Immature natural killer cell (primary cell): ENCODE data around the gene ACSS1. TPM values are rescaled to one million over a fixed set of nuclear protein-coding genes. Genes with fewer than 3 reads are reported as not detected.

Experiments used
- DNase-seq, 3 donors: peaks; one replicate each; pipeline ENCODE4 v3.0.0; 2022; ENCODE audit warnings: mixed read lengths in 1 of 3
- H3K27ac Mint-ChIP-seq, 6 donors: one replicate each; pipeline ENCODE4 v1.8.0; 2020; ENCODE audit warnings: mixed read lengths in 6 of 6, mild to moderate bottlenecking in 5 of 6, inconsistent platforms in 4 of 6, moderate library complexity in 3 of 6
- H3K27me3 Mint-ChIP-seq, 3 donors: one replicate each; pipeline ENCODE4 v1.8.0; 2020 to 2021; ENCODE audit warnings: low read depth in 3 of 3, mild to moderate bottlenecking in 3 of 3, mixed read lengths in 3 of 3, moderate library complexity in 3 of 3, inconsistent platforms in 1 of 3
- H3K36me3 Mint-ChIP-seq, 3 donors: one replicate each; pipeline ENCODE4 v1.8.0; 2020; ENCODE audit warnings: mixed read lengths in 3 of 3, inconsistent platforms in 2 of 3, mild to moderate bottlenecking in 2 of 3
- H3K4me1 Mint-ChIP-seq, 2 donors: one replicate each; pipeline ENCODE4 v1.8.0; 2020; ENCODE audit warnings: inconsistent platforms in 2 of 2, mild to moderate bottlenecking in 2 of 2, mixed read lengths in 2 of 2, moderate library complexity in 1 of 2
- H3K4me3 Mint-ChIP-seq, 5 donors: one replicate each; pipeline ENCODE4 v1.8.0; 2020; ENCODE audit warnings: mild to moderate bottlenecking in 5 of 5, mixed read lengths in 5 of 5, inconsistent platforms in 3 of 5, moderate library complexity in 3 of 5
- H3K9me3 Mint-ChIP-seq, 6 donors: one replicate each; pipeline ENCODE4 v1.8.0; 2020; ENCODE audit warnings: mild to moderate bottlenecking in 6 of 6, mixed read lengths in 6 of 6, inconsistent platforms in 4 of 6, moderate library complexity in 3 of 6
- polyA plus RNA-seq, 3 donors: library from polyadenylated mRNA; unstranded; fragments of 300-500 nt; fragmentation: Illumina TruSeq; gene quantifications; one replicate each; pipeline ENCODE4 v1.2.3, GENCODE V29; 2021

Gene ACSS1
- polyA plus RNA-seq, 3 donors from 2014 or later, result 66.6 to 85.2 (median 83.7) TPM

GRCh38 chr20:25043499-25044260 is 14.3 kb downstream of the ACSS1 start:
- Mint-ChIP-seq H3K9me3 (no peaks in the 10 kb centered on the region), H3K4me1 (peaks cover 41 to 43% of the 10 kb centered on the region in 2 donors), H3K27ac (peak overlapping the region; percentile 87 to 98 (median 96)), H3K27me3 (peaks cover 0 to 4% (median 0%) of the 10 kb centered on the region in 3 donors), H3K4me3 (peak overlapping the region in 1 of 5 donors; percentile 57), H3K36me3 (no peaks in the 10 kb centered on the region)
- no peak for DNase-seq

GRCh38 chr20:25042531-25043498 is 15.1 kb downstream of the ACSS1 start:
- Mint-ChIP-seq H3K4me3 (peak overlapping the region; percentile 47 to 77 (median 63)), H3K27ac (peak overlapping the region; percentile 87 to 98 (median 96)), H3K9me3 (no peaks in the 10 kb centered on the region), H3K4me1 (peaks cover 47 to 49% of the 10 kb centered on the region in 2 donors), H3K36me3 (no peaks in the 10 kb centered on the region), H3K27me3 (peaks cover 0 to 4% (median 0%) of the 10 kb centered on the region in 3 donors)
- DNase-seq, result peak; percentile 70 to 76 (median 74)

DNA sequence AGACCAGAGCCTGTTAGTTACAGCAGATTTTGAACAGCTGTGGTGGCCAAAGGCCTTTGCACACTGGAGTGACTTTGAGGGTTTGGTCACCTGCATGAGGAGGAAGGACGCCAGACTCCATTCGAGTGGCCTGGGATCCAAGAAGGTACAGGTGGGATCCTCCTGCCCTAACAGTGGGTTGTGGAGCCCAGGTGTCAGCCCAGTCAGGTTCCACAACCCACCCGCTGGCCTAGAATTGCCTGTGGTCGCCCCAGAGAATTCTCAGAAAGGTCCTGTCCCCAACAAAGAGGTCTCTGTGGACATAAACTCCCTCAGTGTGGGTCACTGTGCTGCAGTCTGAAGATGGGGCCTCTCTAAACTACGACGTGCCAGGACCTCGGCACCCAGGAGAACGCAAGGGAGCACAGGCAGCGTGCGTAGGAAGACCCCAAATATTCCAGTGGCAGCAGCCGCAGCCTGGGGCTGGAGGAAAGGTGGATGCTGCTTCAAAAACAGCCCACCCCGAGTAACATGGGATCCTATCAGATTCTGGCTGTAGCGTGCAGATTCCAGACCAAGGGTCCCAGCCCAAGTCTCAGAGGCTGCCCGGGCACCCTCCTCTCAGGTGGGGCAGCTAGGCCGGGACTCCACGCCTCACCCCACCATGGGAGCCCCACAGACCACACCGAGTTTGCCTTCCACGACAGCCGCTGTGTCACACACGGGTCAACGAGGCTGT is 16.0 kb downstream of the ACSS1 start:
- Mint-ChIP-seq H3K4me3 (peak overlapping the region in 4 of 5 donors; percentile 13 to 59 (median 52)), H3K9me3 (no peaks in the 10 kb centered on the region), H3K4me1 (peaks cover 56 to 57% of the 10 kb centered on the region in 2 donors), H3K27ac (peak overlapping the region; percentile 87 to 98 (median 96)), H3K36me3 (no peaks in the 10 kb centered on the region), H3K27me3 (peaks cover 0 to 2% (median 0%) of the 10 kb centered on the region in 3 donors)
- DNase-seq, result no peak

DNA sequence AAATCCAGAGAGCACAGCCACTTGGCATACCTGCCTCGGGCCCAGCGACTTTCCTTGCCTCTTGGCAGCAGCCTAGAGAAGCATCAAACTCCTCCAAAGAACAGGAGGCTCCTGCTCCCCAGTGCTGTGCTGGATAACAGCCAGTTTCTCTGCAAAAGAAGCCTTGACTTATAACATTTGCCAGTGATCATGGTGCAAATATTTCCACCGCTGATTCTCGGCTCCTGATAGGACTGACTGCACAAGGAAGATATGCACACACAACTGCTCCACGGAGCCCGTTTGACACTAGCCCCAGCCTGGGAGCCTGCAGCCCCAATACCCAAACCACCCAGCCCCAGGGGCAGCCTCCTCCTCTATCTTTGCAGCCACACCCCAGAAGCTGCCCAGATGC is 17.5 kb downstream of the ACSS1 start:
- no peaks in the 10 kb centered on the region for H3K36me3 Mint-ChIP-seq
- H3K4me1 Mint-ChIP-seq, result peaks cover 71 to 72% of the 10 kb centered on the region in 2 donors
- H3K27me3 Mint-ChIP-seq, result peaks cover 0 to 2% (median 0%) of the 10 kb centered on the region in 3 donors
- H3K9me3 Mint-ChIP-seq, result no peaks in the 10 kb centered on the region
- no peak overlapping the region for H3K4me3 Mint-ChIP-seq
- H3K27ac Mint-ChIP-seq, result peak overlapping the region in 5 of 6 donors; percentile 46 to 86 (median 74)
- DNase-seq, result no peak

DNA sequence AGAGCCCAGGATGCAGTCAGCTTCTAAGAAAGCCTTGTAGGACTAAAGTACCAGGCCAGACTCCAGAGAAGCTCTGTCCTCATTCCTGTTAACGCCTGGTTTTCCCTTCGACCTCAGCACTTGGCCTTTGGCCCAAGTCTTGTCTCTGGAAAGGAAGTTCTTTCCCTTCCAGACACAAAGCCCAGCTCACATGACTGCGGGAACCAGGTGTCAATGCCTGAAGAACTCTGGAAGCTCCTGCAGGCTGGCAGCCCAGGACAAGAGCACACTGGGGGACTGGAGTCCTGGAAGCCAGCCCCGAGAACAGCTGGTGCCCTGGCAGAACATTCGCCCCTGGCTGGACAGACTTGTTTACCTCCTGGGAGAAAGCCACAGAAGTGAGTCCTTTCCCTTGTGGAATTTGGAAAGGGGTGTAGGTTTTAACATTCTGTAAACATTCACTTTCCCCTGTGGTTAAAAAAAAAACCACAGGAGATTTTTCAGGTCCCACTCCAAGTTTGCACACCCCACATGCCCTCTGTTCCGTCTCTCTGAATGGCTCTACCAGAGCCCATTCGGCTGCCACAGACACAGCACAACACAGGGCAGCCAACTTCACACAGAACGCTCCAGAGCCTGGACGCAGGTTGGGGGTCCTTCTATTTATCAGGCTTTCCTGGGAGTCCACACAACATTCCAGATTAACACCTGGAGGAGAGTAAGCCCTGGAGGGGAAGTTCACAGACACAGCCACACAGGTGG is 18.1 kb downstream of the ACSS1 start:
- Mint-ChIP-seq H3K9me3 (no peaks in the 10 kb centered on the region), H3K4me3 (no peak overlapping the region), H3K36me3 (no peaks in the 10 kb centered on the region), H3K27ac (peak overlapping the region; percentile 46 to 86 (median 74)), H3K4me1 (peaks cover 73 to 75% of the 10 kb centered on the region in 2 donors), H3K27me3 (peaks cover 0 to 2% (median 0%) of the 10 kb centered on the region in 3 donors)
- DNase-seq, result no peak

DNA sequence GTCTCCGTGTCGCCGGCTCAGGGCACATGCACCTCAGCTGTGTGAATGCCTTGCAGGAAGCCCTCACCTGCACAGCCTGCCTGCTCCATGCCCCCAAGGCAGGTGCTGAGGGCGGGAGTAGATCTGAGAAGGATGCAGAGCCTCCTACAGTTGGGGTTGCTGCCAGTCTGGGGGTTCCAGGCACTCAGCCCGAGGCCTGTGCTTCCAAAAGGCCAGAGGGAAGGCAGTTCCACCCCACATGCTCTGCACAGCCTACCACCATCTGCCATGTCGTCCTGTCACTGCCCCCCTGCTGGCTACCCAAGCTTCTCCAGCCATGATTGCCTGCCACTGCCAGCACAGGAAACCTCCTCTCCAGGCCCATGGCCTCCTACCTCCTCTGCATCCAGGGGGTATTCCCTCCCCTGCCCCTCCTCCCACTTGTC is 19.3 kb downstream of the ACSS1 start:
- no peak overlapping the region for H3K4me3 Mint-ChIP-seq
- peaks cover 75 to 79% of the 10 kb centered on the region in 2 donors for H3K4me1 Mint-ChIP-seq
- no peaks in the 10 kb centered on the region for H3K9me3 Mint-ChIP-seq
- H3K36me3 Mint-ChIP-seq, result no peaks in the 10 kb centered on the region
- DNase-seq, result no peak
- H3K27me3 Mint-ChIP-seq, result peaks cover 0 to 3% (median 0%) of the 10 kb centered on the region in 3 donors
- H3K27ac Mint-ChIP-seq, result peak overlapping the region in 5 of 6 donors; percentile 13 to 90 (median 69)

- DNase-seq, result no peak
- peaks cover 69 to 80% of the 10 kb centered on the region in 2 donors for H3K4me1 Mint-ChIP-seq
- H3K27me3 Mint-ChIP-seq, result peaks cover 0 to 3% (median 0%) of the 10 kb centered on the region in 3 donors
- peak overlapping the region; percentile 73 to 90 (median 84) for H3K27ac Mint-ChIP-seq
- no peaks in the 10 kb centered on the region for H3K9me3 Mint-ChIP-seq
- no peaks in the 10 kb centered on the region for H3K36me3 Mint-ChIP-seq
- H3K4me3 Mint-ChIP-seq, result peak overlapping the region in 1 of 5 donors; percentile 65
Measured at GRCh38 chr20:25038103-25038410, 19.9 kb downstream of the ACSS1 start.

- peak in 2 of 3 donors; percentile 22 to 40 for DNase-seq
- H3K4me1 Mint-ChIP-seq, result peaks cover 64 to 80% of the 10 kb centered on the region in 2 donors
- no peaks in the 10 kb centered on the region for H3K36me3 Mint-ChIP-seq
- H3K9me3 Mint-ChIP-seq, result no peaks in the 10 kb centered on the region
- H3K27me3 Mint-ChIP-seq, result peaks cover 0 to 2% (median 0%) of the 10 kb centered on the region in 3 donors
- peak overlapping the region; percentile 73 to 90 (median 84) for H3K27ac Mint-ChIP-seq
- peak overlapping the region in 3 of 5 donors; percentile 10 to 65 (median 12) for H3K4me3 Mint-ChIP-seq
Measured at GRCh38 chr20:25037288-25038102, 20.4 kb downstream of the ACSS1 start.

GRCh38 chr20:25036331-25036936 is 21.5 kb downstream of the ACSS1 start:
- Mint-ChIP-seq H3K4me1 (peaks cover 55 to 73% of the 10 kb centered on the region in 2 donors), H3K27ac (peak overlapping the region; percentile 77 to 90 (median 84)), H3K36me3 (no peaks in the 10 kb centered on the region), H3K27me3 (peaks cover 0 to 2% (median 0%) of the 10 kb centered on the region in 3 donors), H3K4me3 (peak overlapping the region; percentile 3 to 51 (median 29)), H3K9me3 (no peaks in the 10 kb centered on the region)
- no peak for DNase-seq

DNA sequence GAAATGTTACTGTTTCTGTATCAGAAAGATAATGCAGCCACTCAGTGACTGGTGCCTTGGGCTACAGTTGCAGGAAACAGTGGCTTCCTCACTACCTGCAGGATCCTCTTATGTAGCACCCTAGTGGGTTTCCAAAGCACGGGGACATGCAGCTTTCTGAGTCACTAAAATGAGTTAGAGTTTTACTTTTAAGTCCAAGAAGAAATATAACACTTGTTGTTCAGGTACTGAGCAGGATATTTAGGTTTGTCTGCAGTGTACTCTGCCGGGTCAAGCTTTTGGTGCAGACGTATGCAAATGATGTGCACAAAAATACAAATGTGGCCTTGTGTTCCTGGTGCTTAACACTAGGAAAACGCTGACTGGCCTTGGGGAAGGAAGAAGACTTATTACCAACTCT is 22.0 kb downstream of the ACSS1 start:
- no peaks in the 10 kb centered on the region for H3K36me3 Mint-ChIP-seq
- H3K9me3 Mint-ChIP-seq, result no peaks in the 10 kb centered on the region
- peaks cover 53 to 75% of the 10 kb centered on the region in 2 donors for H3K4me1 Mint-ChIP-seq
- H3K27me3 Mint-ChIP-seq, result peaks cover 0 to 2% (median 0%) of the 10 kb centered on the region in 3 donors
- H3K27ac Mint-ChIP-seq, result peak overlapping the region; percentile 77 to 90 (median 84)
- DNase-seq, result no peak
- peak overlapping the region; percentile 7 to 68 (median 29) for H3K4me3 Mint-ChIP-seq

DNA sequence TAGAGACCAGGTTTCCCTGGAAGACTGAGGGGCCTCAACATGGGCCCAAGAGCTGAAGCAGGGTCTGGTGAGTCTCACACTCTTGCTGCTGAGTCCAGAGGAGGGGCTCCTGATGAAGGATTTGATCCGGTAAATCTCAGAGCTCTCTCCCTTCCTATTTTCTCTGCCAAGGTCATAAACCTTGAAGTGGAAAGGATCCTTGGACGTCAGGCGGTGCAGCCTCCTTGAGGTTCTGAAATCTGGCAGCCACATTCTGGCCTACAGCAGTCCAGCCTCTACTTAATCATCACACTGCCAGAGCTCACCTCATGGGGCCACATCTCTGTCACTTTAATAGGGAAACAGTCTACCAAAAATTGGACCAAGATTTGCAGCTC is 24.0 kb downstream of the ACSS1 start:
- H3K27ac Mint-ChIP-seq, result peak overlapping the region in 2 of 6 donors; percentile 1 to 63
- peaks cover 0 to 2% (median 0%) of the 10 kb centered on the region in 3 donors for H3K27me3 Mint-ChIP-seq
- H3K4me3 Mint-ChIP-seq, result no peak overlapping the region
- no peaks in the 10 kb centered on the region for H3K9me3 Mint-ChIP-seq
- peaks cover 0 to 14% (median 5%) of the 10 kb centered on the region in 3 donors for H3K36me3 Mint-ChIP-seq
- H3K4me1 Mint-ChIP-seq, result peaks cover 47 to 72% of the 10 kb centered on the region in 2 donors
- DNase-seq, result no peak
